PC-3 (cell line): ENCODE data around the gene ASB18.

Experiments used
- EZH2 ChIP-seq: fragments of 300-600 bp; sonication (generic); IDR thresholded peaks from one replicate; pipeline ENCODE4 v1.6.1; 2017; ENCODE audit warnings: antibody characterized with exemption, mild to moderate bottlenecking, low read length; ENCODE audit not compliant: unreplicated experiment
- EZH2phosphoT487 ChIP-seq: fragments of 300-600 bp; sonication (generic); IDR thresholded peaks from 2 replicates; pipeline ENCODE4 v1.6.1; 2018; ENCODE audit warnings: mild to moderate bottlenecking, antibody characterized with exemption, low read length, borderline replicate concordance
- TF ChIP-seq, protein P1 (sequence below): fragments of 300-600 bp; sonication (generic); conservative IDR thresholded peaks from 2 replicates; pipeline ENCODE4 v1.5.1; 2017; ENCODE audit warnings: antibody characterized with exemption, low read depth, mild to moderate bottlenecking, low read length

DNA sequence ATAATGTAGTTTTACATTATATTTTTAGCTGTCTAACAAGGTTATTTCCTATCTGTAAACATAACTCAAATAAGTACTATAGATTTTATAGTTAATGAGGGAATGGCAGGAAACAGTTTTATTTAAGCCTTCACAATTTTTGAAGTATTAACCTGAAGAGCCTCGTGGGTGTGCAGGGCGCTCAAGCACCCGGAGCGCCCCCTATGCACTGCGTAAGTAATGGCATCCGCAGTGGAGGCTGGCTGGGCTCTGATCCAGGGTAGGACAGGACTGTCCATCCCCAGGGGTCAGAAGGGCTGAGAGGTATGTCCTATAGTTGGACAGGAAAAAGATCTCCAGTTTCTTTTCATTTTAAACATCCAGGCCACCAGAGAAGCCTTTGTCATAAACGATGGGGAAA, 87.8 kb downstream of the ASB18 start:
- no peak for TF ChIP-seq EZH2
- TF ChIP-seq, protein P1, sequence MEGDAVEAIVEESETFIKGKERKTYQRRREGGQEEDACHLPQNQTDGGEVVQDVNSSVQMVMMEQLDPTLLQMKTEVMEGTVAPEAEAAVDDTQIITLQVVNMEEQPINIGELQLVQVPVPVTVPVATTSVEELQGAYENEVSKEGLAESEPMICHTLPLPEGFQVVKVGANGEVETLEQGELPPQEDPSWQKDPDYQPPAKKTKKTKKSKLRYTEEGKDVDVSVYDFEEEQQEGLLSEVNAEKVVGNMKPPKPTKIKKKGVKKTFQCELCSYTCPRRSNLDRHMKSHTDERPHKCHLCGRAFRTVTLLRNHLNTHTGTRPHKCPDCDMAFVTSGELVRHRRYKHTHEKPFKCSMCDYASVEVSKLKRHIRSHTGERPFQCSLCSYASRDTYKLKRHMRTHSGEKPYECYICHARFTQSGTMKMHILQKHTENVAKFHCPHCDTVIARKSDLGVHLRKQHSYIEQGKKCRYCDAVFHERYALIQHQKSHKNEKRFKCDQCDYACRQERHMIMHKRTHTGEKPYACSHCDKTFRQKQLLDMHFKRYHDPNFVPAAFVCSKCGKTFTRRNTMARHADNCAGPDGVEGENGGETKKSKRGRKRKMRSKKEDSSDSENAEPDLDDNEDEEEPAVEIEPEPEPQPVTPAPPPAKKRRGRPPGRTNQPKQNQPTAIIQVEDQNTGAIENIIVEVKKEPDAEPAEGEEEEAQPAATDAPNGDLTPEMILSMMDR: peak; percentile 87
- TF ChIP-seq EZH2phosphoT487: no peak
